Measurements from ENCODE around the gene TMEM52. TPM values are rescaled to one million over a fixed set of nuclear protein-coding genes. Genes with fewer than 3 reads are reported as not detected.

The TMEM52 gene
- total RNA-seq, 1 experiment from 2014 or later: 9.6 TPM

DNA sequence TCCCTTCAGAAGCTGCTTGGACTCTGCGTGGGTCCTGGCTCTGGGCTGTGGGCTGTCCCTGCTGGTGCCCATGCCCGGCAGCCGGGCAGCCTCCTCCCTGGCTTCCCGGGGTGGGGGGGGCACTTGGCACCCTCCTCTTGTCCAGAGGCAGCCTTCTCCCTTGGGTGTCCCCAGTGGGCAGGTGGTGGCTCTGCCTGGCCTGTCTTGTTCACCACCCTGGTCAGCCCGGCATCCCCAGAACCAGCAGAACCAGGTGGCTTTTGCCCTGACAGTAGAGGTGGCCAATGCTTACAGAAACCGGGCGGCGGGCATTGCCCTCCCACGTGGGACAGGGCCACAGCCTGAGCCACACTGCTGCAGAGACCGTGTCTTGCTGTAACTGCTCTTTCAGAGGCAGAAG is 46.5 kb upstream of the TMEM52 start:
- no peak overlapping the region for H4K5ac ChIP-seq (ENCODE audit: insufficient read length, low read depth, low read length)
- peaks cover 0 to under 1% of the 10 kb centered on the region in 2 experiments; a peak in 1 of 5 replicates for H3K9me3 Mint-ChIP-seq
- H3K18ac ChIP-seq (ENCODE audit: insufficient read length, low read depth, low read length): no peak overlapping the region
- no peak for TF ChIP-seq CTCF (conservative IDR thresholded peaks at IDR 0.05)
- no peaks in the 10 kb centered on the region for H3K27me3 ChIP-seq (ENCODE audit: insufficient read depth, low read length)
- H3K4me1 Mint-ChIP-seq: peaks cover 14 to 16% of the 10 kb centered on the region in 2 experiments
- H2AK5ac ChIP-seq (ENCODE audit: insufficient read length, low read length): no peak overlapping the region
- no peak overlapping the region for H2BK15ac ChIP-seq (ENCODE audit: low read depth, low read length)
- no peak overlapping the region for H2BK120ac ChIP-seq (ENCODE audit: low read depth, low read length, poor library complexity, severe bottlenecking)
- H3K23ac ChIP-seq (ENCODE audit: insufficient read length, low read depth, low read length): no peak overlapping the region
- no peak overlapping the region for H4K8ac ChIP-seq (replicated peaks; ENCODE audit: insufficient read length, low read depth, low read length)
- H3K27ac ChIP-seq (ENCODE audit: insufficient read length, low read depth, low read length): no peak overlapping the region
- no peak overlapping the region for H2AFZ ChIP-seq (ENCODE audit: low read length)
- H4K91ac ChIP-seq (ENCODE audit: insufficient read length, low read depth, low read length): no peak overlapping the region
- H3K14ac ChIP-seq (ENCODE audit: insufficient read depth, low read length): no peak overlapping the region
- H3K4ac ChIP-seq (ENCODE audit: low read depth, low read length): no peak overlapping the region
- DNase-seq: no peak
- H3K4me2 ChIP-seq (ENCODE audit: insufficient read depth, insufficient read length, low read length): no peak overlapping the region
- no CpG with 5 or more reads among the region's 10 CpGs for WGBS (ENCODE audit: extremely low coverage, insufficient read length, low lambda C conversion rate)
- H4K20me1 ChIP-seq (ENCODE audit: control insufficient read depth, insufficient read depth, insufficient read length): no peaks in the 10 kb centered on the region
- H2BK12ac ChIP-seq (ENCODE audit: insufficient read length, low read depth, low read length): no peak overlapping the region
- no peak overlapping the region for H3T11ph ChIP-seq (ENCODE audit: low read length)
- H3K27me3 Mint-ChIP-seq (ENCODE audit: low read depth): peaks cover 4% of the 10 kb centered on the region
- H3K79me1 ChIP-seq (ENCODE audit: insufficient read depth, low read depth, low read length, poor library complexity, severe bottlenecking): no peaks in the 10 kb centered on the region
- no peak overlapping the region for H3K56ac ChIP-seq (ENCODE audit: insufficient read length, low read depth, low read length)
- no peaks in the 10 kb centered on the region for H3K9me3 ChIP-seq (ENCODE audit: control insufficient read depth, low read depth, low read length)
- H3K4me1 ChIP-seq (ENCODE audit: insufficient read depth, low read length): no peaks in the 10 kb centered on the region; the same call in 1 of the 2 replicates
- H2BK20ac ChIP-seq (ENCODE audit: low read depth, low read length, poor library complexity, severe bottlenecking): no peak overlapping the region
- H2BK5ac ChIP-seq (ENCODE audit: insufficient read length, low read length): no peak overlapping the region
- no peak overlapping the region for H3K9ac ChIP-seq (ENCODE audit: extremely low read depth, insufficient read length, low read length)
- H3K36me3 Mint-ChIP-seq (ENCODE audit: insufficient read depth in 1 of 3, low read depth in 3 of 3): no peaks in the 10 kb centered on the region
- no peaks in the 10 kb centered on the region for H3K23me2 ChIP-seq (ENCODE audit: insufficient read length, low read depth, low read length, poor library complexity, severe bottlenecking)
- H3K4me3 Mint-ChIP-seq: no peak overlapping the region
- no peak overlapping the region; a peak in 1 of 7 replicates for H3K27ac Mint-ChIP-seq
- no peaks in the 10 kb centered on the region for H3K79me2 ChIP-seq (ENCODE audit: insufficient read depth, low read length)

Measured in H9 (cell line).